HTR-8/SVneo (cell line): ENCODE results near the gene PRX.
"Not testable (repeated sequence)": the region's sequence is repeated elsewhere in the genome, so short reads cannot be mapped to it uniquely, and the experiment has no call there.

Source experiments
- DNase-seq: peaks from one replicate; pipeline ENCODE4 v3.0.0; 2011; ENCODE audit warnings: low spot score, mixed read lengths; ENCODE audit not compliant: insufficient read length
- FAIRE-seq: peaks from 2 replicates; lab custom pipeline; 2011; peaks lifted over from hg19 to GRCh38; lab: Jason Lieb, UNC

PRX gene

DNA sequence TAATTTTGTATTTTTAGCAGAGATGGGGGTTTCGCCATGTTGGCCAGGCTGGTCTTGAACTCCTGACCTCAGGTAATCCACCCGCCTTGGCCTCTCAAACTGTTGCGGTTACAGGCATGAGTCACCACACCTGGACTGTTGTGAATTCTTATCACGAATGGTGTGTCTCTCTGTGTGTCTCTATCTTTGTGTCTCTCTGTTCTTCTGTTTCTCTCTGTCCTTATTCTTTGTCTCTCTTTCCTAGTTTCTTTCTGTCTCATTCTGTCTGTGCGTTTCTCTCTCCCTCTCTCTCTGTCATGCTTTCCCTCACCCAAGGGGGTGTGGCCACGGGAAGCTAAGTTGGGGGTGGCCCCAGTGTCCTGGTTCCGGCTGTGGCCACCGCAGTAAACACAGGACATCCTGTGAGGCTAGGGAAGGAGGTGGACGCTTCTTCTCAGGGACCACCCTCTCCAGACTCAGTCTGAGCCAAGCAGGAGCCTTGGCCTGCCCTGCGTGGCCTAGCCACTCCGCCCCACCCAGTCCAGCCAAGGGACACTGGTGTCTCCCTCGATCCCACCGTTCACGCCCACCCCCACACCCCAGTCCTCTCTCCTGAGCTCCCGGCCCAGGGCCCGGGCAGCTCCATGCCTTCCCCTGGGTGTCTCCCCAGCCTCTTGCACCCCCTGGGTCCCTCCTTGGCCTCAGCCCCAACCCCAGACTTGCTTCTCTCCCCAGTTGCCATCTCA lies 3.9 kb upstream of the PRX start:
- FAIRE-seq (no peak), DNase-seq (no peak)

DNA sequence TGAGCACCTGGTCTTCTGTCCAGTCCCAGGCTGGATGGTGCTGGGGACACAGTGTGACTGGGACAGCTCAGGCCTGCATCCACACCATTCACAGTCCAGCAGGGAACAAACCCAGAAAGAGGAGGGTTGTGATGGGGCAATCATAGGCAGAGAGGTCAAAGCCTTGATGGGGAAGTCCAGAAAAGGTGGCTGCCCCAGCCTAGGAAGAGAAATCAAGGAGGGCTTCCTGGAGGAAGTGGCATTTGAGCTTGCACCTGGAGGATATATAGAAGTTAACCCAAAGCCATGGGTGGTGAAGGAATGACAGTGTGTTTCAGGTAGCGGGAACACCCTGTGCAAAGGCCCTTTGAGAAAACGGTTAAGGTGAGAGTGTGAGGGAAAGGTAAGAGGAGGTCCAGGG lies 2.6 kb upstream of the PRX start:
- FAIRE-seq (no peak), DNase-seq (no peak)

GRCh38 chr19:40414542-40415535 lies 1.7 kb upstream of the PRX start:
- FAIRE-seq (no peak), DNase-seq (no peak)

- FAIRE-seq, result no peak
- DNase-seq, result no peak
These were observed 312 bp downstream of the PRX start for GRCh38 chr19:40412866-40413265.

DNA sequence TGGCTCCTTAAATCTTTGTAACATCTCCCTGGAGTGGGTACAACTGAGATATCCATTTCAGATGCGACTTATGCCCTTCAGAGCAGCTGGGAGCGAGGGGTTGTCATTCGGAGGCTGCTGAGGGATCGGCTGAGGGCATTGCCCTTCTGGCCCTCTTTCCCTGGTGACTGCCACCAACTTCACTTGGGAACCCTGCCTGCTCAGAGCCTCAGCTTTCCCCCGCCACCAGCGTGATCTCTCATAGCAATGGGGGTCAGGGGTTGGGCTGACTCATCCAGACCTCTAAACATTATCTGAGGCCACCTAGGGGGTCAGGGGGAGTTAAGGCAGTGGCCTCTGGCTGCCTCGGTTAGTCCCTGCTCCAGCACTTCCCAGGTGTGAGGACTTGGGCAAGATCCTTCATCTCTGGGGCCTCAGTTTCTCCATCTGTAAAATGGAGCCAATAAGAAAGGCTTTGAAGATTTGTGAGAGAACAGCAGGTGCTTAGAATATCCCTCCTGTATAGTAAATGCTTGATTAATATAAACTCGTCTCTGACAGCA lies 1.1 kb downstream of the PRX start:
- no peak for DNase-seq
- no peak for FAIRE-seq

DNA sequence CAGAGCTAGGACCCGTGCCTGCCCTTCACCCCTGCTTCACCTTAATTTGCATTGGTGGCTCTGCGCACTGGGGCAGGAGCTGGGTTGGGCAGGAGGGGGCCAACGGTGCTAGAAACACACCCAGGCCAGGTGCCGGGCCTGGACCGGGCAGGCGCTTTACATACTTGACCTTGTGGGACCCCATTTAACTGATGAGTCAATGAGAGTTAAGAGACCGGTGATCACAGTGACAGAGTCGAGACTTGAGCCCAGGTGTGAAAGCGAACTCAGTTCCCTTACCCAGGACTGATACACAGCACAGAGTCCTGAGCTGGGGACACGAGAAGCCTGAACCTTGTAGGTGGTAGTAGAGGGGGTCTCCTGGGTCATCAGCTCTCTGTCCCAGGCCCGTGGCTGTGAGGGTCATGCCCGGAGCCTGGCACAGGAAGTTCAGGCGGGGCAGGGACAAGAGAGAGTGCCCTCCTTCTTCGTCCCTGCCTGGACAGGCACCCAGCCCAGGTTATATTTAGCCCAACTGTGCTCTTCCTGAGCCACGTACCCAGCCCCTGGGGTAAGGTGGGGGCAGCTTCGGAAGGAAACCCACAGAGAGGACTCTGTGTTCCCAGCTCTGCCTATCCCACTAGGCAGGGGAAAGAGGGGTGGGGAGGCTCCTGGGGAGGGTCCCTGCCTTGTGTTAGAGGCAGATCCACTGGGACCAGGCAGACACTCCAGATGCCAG lies 1.9 kb downstream of the PRX start:
- DNase-seq (no peak), FAIRE-seq (no peak)

- no peak for FAIRE-seq
These were observed 3.2 kb downstream of the PRX start for GRCh38 chr19:40410030-40410389.

DNA sequence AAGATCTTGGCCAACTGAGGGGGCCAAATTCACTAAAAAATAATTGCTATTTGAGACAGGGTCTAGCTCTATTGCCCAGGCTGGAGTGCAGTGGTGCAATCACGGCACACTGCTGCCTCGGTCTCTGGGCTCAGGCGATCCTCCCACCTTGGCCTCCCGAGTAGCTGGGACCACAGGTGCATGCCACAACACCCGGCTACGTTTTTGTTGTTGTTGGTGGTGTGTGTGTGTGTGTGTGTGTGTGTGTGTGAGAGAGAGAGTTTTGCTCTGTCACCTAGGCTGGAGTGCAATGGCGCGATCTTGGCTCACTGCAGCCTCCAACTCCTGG lies 4.6 kb downstream of the PRX start:
- FAIRE-seq, DNase-seq: not testable (repeated sequence)

More at GRCh38 chr19:40410030-40410389, 3.2 kb downstream of the PRX start:
- no peak for DNase-seq

DNA sequence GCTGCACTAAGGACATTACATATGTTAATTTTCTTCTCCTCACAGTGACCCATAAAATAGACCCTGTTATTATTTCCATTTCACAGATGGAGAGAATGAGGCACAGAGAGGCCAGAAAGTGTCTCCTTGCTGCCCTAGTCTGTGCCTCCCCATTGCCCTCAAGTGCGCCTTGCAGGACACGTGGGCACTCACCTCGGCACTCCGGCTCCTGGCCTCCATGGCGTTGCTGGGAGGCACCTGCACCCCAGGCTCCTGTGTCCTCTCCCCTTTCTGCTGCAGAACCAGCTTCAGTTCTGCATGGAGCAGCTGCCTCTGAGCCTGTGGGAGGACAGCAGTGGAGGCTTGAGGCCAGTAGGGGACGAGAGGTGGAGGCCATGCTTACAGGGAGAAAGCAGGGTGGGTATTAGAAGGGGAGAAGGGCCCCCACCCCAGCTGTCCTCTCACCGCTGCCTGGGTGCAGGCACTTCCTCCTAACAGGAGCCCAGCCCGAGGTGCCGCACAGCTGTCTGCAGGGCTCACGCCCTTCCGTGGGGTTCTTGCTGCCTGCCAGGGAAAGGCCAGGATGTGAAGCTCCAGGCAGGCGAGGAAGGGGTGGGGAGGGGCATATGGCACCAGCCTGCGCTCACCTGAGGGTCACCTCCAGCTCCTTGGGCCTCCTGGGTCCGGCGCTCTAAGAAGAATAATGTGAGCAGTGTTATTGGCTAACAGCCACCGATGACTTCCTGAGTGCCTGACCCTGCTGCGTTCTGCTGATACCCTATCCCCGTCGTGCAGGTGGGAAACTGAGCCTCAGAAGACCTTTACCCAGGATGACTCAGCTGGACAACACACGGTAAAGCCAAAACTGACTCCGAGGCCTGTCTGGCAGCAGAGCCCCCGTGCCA lies 5.2 kb downstream of the PRX start:
- DNase-seq, result no peak

DNA sequence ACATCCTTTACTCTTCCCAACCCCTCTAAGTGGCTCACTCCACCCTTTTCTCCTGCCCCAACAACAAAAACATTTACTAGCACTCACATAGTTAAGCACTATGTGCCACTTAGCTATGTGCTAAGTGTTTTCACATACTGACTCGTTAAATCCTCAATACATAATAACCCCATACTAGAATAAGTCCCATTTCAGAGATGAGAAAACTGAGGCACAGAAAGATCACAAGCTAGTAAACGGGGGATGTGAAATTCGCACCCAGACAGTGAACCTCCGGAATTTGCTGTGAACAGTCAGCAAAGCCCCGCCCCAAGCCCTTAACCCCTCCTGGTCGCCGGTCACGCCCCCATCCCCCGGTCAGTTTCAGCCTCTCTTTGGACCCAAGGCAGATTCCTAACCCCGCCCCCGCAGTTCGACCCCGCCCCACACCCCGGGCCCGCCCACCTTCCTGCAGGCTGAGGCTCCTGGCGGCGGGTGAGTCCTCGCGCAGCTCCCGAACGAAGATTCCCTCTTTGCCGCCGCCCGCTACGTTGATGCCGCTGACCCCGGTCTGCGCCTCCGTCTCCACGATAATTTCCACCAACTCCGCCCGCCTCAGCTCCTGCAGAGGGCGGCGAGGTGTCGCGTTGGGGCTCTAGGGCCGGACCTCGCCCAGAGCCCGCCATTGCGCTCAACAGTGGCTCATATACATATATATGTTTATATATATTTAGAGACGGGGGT lies 9.8 kb downstream of the PRX start:
- DNase-seq (peak; percentile 94), FAIRE-seq (no peak)

More for the DNA sequence above, 5.2 kb downstream of the PRX start:
- no peak for FAIRE-seq

GRCh38 chr19:40400559-40400958 lies 12.6 kb downstream of the PRX start:
- DNase-seq (no peak), FAIRE-seq (no peak)

DNA sequence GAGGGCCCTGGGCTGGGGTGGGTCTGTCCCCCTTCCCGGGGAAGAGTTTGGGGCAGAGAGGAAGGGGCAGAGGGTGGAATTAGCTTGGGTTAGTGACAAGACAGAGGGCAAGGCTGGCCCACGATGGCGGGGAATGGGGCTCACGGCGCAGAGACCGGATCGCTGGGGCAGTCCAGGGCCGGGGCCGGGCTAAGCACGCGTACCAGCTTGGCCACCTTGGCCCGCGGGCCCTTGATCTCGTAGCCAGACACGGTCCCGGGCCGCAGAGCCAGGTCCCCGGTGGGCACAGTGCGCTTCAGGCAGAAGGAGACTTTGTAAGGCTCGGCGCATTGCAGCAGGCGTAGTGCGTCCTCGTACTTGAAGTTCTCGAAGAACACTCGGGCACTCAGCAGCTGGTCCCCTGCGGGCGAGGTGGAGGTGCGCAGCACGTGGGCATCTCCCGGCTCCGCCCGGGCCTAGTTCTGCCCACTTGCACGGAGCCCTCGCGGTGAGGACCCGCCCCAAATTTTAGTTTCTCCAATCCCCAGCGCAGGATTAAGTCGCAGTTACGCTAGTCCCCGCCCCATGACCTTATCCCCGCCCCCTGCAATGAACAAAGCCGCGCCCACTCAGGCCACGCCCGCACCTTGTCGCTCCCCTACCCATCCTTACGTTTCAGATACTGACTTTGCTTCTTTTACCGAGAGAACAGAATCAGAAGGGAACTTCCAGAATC lies 14.6 kb downstream of the PRX start:
- DNase-seq (no peak), FAIRE-seq (no peak)

- FAIRE-seq (no peak), DNase-seq (no peak)
These were observed 15.6 kb downstream of the PRX start for GRCh38 chr19:40397568-40397906.

DNA sequence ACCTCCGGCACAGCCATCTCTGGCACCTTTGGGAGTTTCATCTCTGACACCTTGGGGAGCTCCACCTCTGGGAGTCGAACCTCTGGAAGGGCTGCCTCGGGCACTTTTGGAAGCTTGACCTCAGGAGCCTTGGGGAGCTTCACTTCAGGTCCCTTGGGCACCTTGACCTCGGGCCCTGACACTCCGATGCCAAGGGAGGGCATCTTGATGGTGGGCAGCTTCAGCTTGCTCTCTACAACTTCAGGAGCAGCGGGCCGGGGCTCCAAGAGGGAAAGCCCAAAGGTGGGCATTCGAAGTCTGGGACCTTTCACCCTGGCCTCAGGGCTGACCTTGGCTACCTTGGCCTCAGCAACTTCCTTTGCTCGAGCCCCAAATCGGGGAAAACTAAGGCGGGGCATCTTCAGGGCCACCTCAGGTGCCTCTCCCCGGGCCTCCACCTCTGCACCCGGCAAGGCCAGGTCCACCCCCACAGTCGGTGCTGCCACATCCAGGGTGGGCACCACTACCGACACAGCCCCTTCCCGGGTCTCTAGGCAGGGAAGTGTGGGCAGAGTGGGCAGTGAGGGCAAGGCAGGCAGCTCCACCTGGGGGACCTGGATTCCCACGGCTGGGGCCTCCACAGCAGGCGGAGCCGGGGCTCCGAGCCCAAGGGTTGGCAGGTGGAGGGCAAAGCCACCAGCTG lies 16.2 kb downstream of the PRX start:
- no peak for DNase-seq
- FAIRE-seq, result no peak

DNA sequence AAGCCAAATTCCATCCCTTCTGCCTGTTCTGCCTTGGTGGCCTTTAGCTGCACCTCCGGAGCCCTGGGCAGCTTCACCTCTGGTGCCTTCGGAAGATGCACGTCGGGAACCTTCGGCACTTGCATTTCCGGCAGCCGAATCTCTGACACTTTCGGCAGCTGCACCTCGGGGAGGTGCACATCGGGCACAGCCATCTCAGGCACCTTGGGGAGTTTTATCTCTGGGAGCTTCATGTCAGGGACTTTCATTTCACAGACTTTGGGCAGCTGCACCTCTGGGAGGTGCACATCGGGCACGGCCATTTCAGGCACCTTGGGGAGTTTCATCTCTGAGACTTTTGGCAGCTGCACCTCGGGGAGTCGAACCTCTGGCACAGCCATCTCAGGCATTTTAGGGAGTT lies 17.2 kb downstream of the PRX start:
- DNase-seq (no peak), FAIRE-seq (no peak)

- no peak for DNase-seq
- no peak for FAIRE-seq
These were observed 18.4 kb downstream of the PRX start for GRCh38 chr19:40394816-40395210.

- DNase-seq (no peak), FAIRE-seq (no peak)
These were observed 19.0 kb downstream of the PRX start for GRCh38 chr19:40393894-40394815.
